OCI-LY1 (cell line): ENCODE results near the gene TNNT3.

ENCODE experiments used
- CTCF ChIP-seq: fragments of 200-600 bp; sonication (generic), shearing (Covaris generic); IDR thresholded peaks from 2 replicates; pipeline ENCODE4 v1.5.1; 2017; ENCODE audit warnings: mild to moderate bottlenecking, antibody characterized with exemption, low read length, moderate library complexity, mixed read lengths
- EZH2 ChIP-seq: fragments of 200-600 bp; sonication (generic), shearing (Covaris generic); IDR thresholded peaks from 2 replicates; pipeline ENCODE4 v1.8.0; 2017; ENCODE audit warnings: borderline replicate concordance, mixed run types, mild to moderate bottlenecking, antibody characterized with exemption, low read length, moderate library complexity, mixed read lengths

- TF ChIP-seq EZH2 = no peak
- TF ChIP-seq CTCF = no peak
Observed at GRCh38 chr11:1906611-1907423, 12.7 kb upstream of the TNNT3 start.
